Measurements from ENCODE around the gene ZNF462.

Gene ZNF462, protein sequence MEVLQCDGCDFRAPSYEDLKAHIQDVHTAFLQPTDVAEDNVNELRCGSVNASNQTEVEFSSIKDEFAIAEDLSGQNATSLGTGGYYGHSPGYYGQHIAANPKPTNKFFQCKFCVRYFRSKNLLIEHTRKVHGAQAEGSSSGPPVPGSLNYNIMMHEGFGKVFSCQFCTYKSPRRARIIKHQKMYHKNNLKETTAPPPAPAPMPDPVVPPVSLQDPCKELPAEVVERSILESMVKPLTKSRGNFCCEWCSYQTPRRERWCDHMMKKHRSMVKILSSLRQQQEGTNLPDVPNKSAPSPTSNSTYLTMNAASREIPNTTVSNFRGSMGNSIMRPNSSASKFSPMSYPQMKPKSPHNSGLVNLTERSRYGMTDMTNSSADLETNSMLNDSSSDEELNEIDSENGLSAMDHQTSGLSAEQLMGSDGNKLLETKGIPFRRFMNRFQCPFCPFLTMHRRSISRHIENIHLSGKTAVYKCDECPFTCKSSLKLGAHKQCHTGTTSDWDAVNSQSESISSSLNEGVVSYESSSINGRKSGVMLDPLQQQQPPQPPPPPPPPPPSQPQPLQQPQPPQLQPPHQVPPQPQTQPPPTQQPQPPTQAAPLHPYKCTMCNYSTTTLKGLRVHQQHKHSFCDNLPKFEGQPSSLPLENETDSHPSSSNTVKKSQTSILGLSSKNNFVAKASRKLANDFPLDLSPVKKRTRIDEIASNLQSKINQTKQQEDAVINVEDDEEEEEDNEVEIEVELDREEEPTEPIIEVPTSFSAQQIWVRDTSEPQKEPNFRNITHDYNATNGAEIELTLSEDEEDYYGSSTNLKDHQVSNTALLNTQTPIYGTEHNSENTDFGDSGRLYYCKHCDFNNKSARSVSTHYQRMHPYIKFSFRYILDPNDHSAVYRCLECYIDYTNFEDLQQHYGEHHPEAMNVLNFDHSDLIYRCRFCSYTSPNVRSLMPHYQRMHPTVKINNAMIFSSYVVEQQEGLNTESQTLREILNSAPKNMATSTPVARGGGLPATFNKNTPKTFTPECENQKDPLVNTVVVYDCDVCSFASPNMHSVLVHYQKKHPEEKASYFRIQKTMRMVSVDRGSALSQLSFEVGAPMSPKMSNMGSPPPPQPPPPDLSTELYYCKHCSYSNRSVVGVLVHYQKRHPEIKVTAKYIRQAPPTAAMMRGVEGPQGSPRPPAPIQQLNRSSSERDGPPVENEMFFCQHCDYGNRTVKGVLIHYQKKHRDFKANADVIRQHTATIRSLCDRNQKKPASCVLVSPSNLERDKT (N-terminal part only)

DNA sequence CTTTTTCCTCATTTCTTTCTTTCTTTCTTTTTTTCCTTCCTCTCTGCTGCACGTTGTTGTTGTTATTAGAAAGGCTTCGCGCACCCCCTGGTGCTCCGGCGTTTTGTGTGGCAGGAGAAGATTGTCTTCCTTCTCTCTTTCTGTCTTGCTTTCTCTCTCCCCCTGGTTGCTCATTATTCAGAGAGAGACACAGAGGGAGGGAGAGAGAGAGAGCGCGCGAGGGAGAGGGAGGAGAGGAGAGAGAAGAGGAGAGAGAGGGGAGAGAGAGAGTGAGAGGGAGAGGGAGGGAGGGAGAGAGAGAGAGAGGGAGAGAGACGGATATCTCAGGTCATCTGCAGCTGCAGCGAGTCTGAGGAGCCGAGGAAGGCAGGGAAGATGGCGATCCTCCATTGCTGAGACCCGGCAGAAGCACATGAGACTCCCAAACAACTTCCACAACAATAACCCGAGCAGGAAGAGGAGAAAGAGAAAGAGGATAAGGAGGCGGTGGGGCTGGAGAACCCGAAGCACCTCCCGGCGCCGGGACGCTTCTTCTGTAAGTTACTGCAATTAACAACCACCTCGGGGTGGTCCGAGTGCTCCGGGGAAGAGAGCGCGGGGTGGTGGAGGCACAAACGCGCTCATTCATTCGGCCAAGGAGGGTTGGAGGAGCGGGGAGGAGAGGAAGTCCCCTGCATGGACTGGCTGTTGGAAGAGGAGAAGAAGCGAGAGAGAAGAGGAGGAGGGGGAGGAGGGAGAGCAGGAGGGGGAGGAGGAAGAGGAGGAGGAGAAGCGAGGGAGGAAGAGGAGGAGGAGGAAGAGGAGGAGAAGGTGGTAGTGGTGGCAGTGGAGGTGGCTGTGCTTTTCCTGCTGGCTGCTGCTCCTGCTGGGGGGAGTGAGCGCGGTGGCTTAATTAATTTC, at the start of gene ZNF462:
Gene ZNF462 (plus strand): TSS at position 346 of the 900 bp plus-strand sequence. CDS start 60,218 bp downstream, outside the sequence.
- Histone ChIP-seq H3K4me3 (ENCODE audit: low read length in 2 of 2) (peak within 1 kb of the TSS; percentile 96 to 97), H3K27me3 (ENCODE audit: control insufficient read depth in 1 of 2, insufficient read depth in 2 of 2, low read length in 2 of 2) (no peaks in the 10 kb centered on the region), H3K27ac (ENCODE audit: low read length) (peak within 1 kb of the TSS; percentile 84), H3K36me3 (ENCODE audit: control insufficient read depth in 2 of 2, insufficient read depth in 2 of 2, low read length in 2 of 2) (no peaks in the 10 kb centered on the region), H3K4me1 (ENCODE audit: control insufficient read depth, insufficient read depth, low read length) (peaks cover 17% of the 10 kb centered on the region), H3K9ac (ENCODE audit: low read length in 2 of 2) (peak within 1 kb of the TSS; percentile 91 to 97), H3K9me3 (ENCODE audit: control insufficient read depth in 2 of 2, low read length in 2 of 2) (no peaks in the 10 kb centered on the region)

DNA sequence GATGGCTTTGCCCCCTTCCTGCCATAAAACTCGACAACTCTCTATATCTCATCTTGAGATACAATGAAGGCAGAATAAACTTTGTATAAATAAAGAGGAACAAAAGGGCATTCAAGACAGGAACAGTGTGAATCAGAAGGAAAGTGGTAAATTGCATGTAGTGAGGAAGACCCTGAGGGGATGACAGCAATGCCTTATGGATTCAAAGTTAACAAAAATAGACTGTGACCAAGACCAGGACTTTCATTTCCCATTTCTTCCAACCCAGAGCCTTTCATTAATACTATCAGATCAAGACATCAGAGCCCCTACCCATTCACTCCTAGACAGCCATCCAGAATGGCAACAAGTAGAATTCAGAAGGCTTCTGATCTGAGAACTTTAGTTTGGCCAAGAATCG, 46.4 kb upstream of the ZNF462 start:
- H3K27me3 ChIP-seq (ENCODE audit: control insufficient read depth in 1 of 2, insufficient read depth in 2 of 2, low read length in 2 of 2): no peaks in the 10 kb centered on the region
- H3K36me3 ChIP-seq (ENCODE audit: control insufficient read depth in 2 of 2, insufficient read depth in 2 of 2, low read length in 2 of 2): no peaks in the 10 kb centered on the region
- no peak overlapping the region for H3K27ac ChIP-seq (ENCODE audit: low read length)
- no peak overlapping the region for H3K4me3 ChIP-seq (ENCODE audit: low read length in 2 of 2)
- H3K4me1 ChIP-seq (ENCODE audit: control insufficient read depth, insufficient read depth, low read length): no peaks in the 10 kb centered on the region
- no peaks in the 10 kb centered on the region for H3K9me3 ChIP-seq (ENCODE audit: control insufficient read depth in 2 of 2, low read length in 2 of 2)
- H3K9ac ChIP-seq (ENCODE audit: low read length in 2 of 2): no peak overlapping the region

DNA sequence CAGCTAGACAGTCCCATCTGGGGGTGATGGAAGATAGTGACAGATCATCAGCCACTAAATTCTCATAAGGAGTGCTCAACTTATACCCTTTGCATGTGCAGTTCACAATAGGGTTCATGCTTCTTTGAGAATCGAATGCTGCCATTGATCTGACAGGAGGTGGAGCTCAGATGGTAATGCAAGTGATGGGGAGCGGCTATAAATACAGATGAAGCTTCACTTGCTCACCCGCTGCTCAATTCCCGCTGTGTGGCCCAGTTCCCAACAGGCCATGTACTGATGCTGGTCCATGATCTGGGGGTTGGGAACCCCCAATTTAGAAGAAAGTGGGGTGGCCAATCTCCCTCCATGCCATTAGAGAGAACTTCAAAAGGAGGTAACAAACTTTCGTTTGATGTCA, 44.9 kb upstream of the ZNF462 start:
- no peaks in the 10 kb centered on the region for H3K4me1 ChIP-seq (ENCODE audit: control insufficient read depth, insufficient read depth, low read length)
- no peak overlapping the region for H3K27ac ChIP-seq (ENCODE audit: low read length)
- H3K9ac ChIP-seq (ENCODE audit: low read length in 2 of 2): no peak overlapping the region
- no peaks in the 10 kb centered on the region for H3K27me3 ChIP-seq (ENCODE audit: control insufficient read depth in 1 of 2, insufficient read depth in 2 of 2, low read length in 2 of 2)
- H3K4me3 ChIP-seq (ENCODE audit: low read length in 2 of 2): no peak overlapping the region
- H3K36me3 ChIP-seq (ENCODE audit: control insufficient read depth in 2 of 2, insufficient read depth in 2 of 2, low read length in 2 of 2): no peaks in the 10 kb centered on the region
- no peaks in the 10 kb centered on the region for H3K9me3 ChIP-seq (ENCODE audit: control insufficient read depth in 2 of 2, low read length in 2 of 2)

DNA sequence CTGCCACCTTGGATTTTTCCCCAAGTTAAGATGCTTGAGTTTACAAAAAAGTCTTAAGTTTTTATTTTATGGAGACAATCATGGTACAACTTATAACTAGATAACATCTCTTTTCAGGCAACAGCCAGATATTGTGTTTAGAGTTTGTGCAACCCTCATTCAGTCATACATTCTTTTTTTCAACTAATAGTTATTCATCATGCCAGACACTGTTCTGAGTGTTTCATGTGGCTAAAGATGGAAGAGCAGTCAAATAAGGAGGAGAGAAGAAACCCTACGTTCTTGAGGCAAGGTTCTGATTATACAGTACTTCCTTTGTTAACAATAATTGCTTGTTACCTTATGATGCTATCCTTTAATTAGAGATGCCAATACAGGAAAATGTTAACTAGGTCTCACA, 42.1 kb upstream of the ZNF462 start:
- Histone ChIP-seq H3K36me3 (ENCODE audit: control insufficient read depth in 2 of 2, insufficient read depth in 2 of 2, low read length in 2 of 2) (no peaks in the 10 kb centered on the region), H3K27ac (ENCODE audit: low read length) (no peak overlapping the region), H3K27me3 (ENCODE audit: control insufficient read depth in 1 of 2, insufficient read depth in 2 of 2, low read length in 2 of 2) (no peaks in the 10 kb centered on the region), H3K9me3 (ENCODE audit: control insufficient read depth in 2 of 2, low read length in 2 of 2) (no peaks in the 10 kb centered on the region), H3K9ac (ENCODE audit: low read length in 2 of 2) (no peak overlapping the region), H3K4me3 (ENCODE audit: low read length in 2 of 2) (no peak overlapping the region), H3K4me1 (ENCODE audit: control insufficient read depth, insufficient read depth, low read length) (no peaks in the 10 kb centered on the region)

DNA sequence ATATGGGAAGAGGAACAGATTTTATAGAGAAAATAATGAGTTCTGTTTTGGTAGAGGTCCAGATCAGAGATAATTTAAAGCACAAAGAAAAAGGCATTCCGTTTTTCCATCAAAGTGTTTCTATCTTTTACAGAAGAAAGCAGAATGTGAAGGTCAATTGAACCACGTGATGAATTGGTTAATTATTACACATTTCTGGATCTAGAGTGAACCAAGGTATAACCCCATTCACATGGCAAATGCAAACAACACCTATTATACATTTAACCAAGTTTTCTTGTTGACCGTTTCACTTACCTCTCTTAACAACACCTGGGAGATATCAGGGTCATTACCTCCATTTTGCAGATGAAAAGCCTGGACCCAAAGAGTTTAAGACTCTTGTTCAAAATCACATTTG, 34.9 kb upstream of the ZNF462 start:
- H3K27ac ChIP-seq (ENCODE audit: low read length): no peak overlapping the region
- no peaks in the 10 kb centered on the region for H3K27me3 ChIP-seq (ENCODE audit: control insufficient read depth in 1 of 2, insufficient read depth in 2 of 2, low read length in 2 of 2)
- no peak overlapping the region for H3K4me3 ChIP-seq (ENCODE audit: low read length in 2 of 2)
- no peak overlapping the region for H3K9ac ChIP-seq (ENCODE audit: low read length in 2 of 2)
- no peaks in the 10 kb centered on the region for H3K36me3 ChIP-seq (ENCODE audit: control insufficient read depth in 2 of 2, insufficient read depth in 2 of 2, low read length in 2 of 2)
- no peaks in the 10 kb centered on the region for H3K9me3 ChIP-seq (ENCODE audit: control insufficient read depth in 2 of 2, low read length in 2 of 2)
- H3K4me1 ChIP-seq (ENCODE audit: control insufficient read depth, insufficient read depth, low read length): peaks cover 2% of the 10 kb centered on the region

DNA sequence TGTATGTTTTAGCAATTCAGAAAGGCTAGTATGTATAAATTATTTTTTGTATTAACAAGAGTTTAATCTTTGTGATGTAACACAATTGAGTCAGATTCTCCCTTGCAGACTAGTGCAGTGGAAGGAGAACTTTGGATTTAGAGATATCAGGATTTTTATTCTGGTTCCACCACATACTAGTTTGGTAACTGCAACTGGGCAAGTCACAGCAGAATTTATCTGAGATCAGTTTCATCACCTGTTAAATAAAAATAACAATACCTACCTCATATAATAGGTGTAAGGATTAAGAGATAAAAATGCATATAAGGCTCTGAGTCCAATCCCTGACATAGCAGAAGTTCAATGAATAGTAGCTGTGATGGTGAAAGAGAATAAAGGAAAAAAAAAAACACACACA, 34.0 kb upstream of the ZNF462 start:
- Histone ChIP-seq H3K27ac (ENCODE audit: low read length) (no peak overlapping the region), H3K36me3 (ENCODE audit: control insufficient read depth in 2 of 2, insufficient read depth in 2 of 2, low read length in 2 of 2) (no peaks in the 10 kb centered on the region), H3K9me3 (ENCODE audit: control insufficient read depth in 2 of 2, low read length in 2 of 2) (no peaks in the 10 kb centered on the region), H3K4me3 (ENCODE audit: low read length in 2 of 2) (no peak overlapping the region), H3K9ac (ENCODE audit: low read length in 2 of 2) (no peak overlapping the region), H3K27me3 (ENCODE audit: control insufficient read depth in 1 of 2, insufficient read depth in 2 of 2, low read length in 2 of 2) (no peaks in the 10 kb centered on the region), H3K4me1 (ENCODE audit: control insufficient read depth, insufficient read depth, low read length) (peaks cover 2% of the 10 kb centered on the region)

DNA sequence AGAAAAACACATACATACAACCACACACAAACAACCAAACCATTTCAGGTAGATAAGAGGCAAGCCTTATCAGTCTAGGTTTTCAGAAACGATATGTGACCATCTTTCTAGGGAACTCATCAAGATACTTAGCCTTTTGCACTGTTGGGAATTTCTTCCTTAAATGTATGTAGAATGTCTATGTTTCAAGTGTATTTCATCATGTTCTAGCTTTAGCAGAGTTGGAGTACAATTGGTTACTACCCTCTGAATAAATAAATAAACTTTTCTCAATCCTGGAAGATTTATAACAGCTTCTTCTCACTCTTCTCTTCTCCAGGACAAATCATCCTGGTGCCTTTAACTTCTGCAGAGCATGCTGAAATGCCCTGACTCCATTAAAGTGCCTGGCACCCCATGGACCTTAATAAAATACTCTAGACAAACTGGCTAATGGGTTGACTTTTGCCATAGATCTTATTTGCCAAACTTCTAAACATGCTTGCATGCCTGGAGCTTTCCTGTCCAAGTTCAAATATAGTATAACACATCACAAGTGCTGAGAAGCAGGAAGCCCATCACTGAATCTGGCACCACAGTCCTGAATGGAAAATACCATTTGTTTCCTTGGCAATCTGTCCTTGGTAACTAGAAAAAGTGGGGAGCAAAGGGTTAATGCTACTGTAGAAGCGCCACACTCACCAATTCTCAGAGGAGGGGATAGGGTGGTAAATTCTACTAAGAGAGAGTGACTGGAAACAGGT, 33.1 kb upstream of the ZNF462 start:
- Histone ChIP-seq H3K4me3 (ENCODE audit: low read length in 2 of 2) (peak overlapping the region in 1 of 2 donors; percentile 5), H3K9ac (ENCODE audit: low read length in 2 of 2) (no peak overlapping the region), H3K36me3 (ENCODE audit: control insufficient read depth in 2 of 2, insufficient read depth in 2 of 2, low read length in 2 of 2) (no peaks in the 10 kb centered on the region), H3K9me3 (ENCODE audit: control insufficient read depth in 2 of 2, low read length in 2 of 2) (no peaks in the 10 kb centered on the region), H3K4me1 (ENCODE audit: control insufficient read depth, insufficient read depth, low read length) (peaks cover 2% of the 10 kb centered on the region), H3K27me3 (ENCODE audit: control insufficient read depth in 1 of 2, insufficient read depth in 2 of 2, low read length in 2 of 2) (no peaks in the 10 kb centered on the region), H3K27ac (ENCODE audit: low read length) (peak overlapping the region; percentile 75)

DNA sequence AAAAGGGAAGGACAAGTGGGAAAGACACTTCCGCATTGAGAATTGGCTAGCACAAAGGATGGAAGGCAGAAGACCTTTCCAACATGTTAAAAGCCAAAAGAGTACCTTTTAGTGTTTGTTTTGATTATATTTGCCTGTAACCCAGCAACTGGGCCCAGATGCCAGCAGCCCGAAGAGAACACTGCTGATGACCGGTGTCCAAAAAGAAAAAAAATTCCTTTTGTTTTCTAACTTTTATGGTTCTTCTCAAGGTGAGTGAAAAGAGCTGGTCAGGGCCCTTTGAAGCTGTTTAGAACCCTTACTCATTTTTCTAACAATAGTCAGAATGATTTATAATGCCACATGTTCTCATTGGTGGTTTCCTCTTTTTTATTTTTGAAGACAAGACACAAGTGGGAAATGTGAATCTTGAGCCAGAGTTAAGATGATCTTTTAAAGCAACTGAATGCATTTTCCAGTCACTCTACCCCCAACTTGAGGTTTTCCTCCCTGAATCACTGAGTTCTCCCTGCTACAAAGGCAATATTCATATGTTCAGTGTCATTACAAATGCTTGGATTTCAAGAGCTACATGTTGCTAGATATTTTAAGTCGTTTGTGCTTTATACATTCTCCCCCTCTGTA, 32.3 kb upstream of the ZNF462 start:
- no peaks in the 10 kb centered on the region for H3K36me3 ChIP-seq (ENCODE audit: control insufficient read depth in 2 of 2, insufficient read depth in 2 of 2, low read length in 2 of 2)
- peak overlapping the region; percentile 75 for H3K27ac ChIP-seq (ENCODE audit: low read length)
- H3K9ac ChIP-seq (ENCODE audit: low read length in 2 of 2): peak overlapping the region in 1 of 2 donors; percentile 23
- H3K4me1 ChIP-seq (ENCODE audit: control insufficient read depth, insufficient read depth, low read length): peaks cover 2% of the 10 kb centered on the region
- no peaks in the 10 kb centered on the region for H3K27me3 ChIP-seq (ENCODE audit: control insufficient read depth in 1 of 2, insufficient read depth in 2 of 2, low read length in 2 of 2)
- no peaks in the 10 kb centered on the region for H3K9me3 ChIP-seq (ENCODE audit: control insufficient read depth in 2 of 2, low read length in 2 of 2)
- H3K4me3 ChIP-seq (ENCODE audit: low read length in 2 of 2): peak overlapping the region; percentile 5 to 17

DNA sequence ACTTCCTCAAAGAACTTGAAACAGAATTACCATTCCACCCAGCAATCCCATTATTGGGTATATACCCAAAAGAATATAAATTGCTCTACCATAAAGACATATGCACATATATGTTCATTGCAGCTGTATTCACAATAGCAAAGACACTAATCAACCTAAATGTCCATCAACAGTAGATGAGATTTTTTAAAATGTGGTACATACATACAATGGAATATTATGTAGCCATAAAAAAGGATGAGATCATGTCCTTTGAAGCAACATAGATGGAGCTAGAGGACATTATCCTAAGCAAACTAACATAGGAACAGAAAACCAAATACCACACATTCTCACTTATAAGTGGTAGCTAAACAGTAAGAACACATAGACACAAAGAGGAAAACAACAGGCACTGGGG, 28.1 kb upstream of the ZNF462 start:
- Histone ChIP-seq H3K9ac (ENCODE audit: low read length in 2 of 2) (no peak overlapping the region), H3K27ac (ENCODE audit: low read length) (no peak overlapping the region), H3K27me3 (ENCODE audit: control insufficient read depth in 1 of 2, insufficient read depth in 2 of 2, low read length in 2 of 2) (no peaks in the 10 kb centered on the region), H3K4me3 (ENCODE audit: low read length in 2 of 2) (no peak overlapping the region), H3K9me3 (ENCODE audit: control insufficient read depth in 2 of 2, low read length in 2 of 2) (no peaks in the 10 kb centered on the region), H3K4me1 (ENCODE audit: control insufficient read depth, insufficient read depth, low read length) (peaks cover 2% of the 10 kb centered on the region), H3K36me3 (ENCODE audit: control insufficient read depth in 2 of 2, insufficient read depth in 2 of 2, low read length in 2 of 2) (no peaks in the 10 kb centered on the region)

Data from stomach smooth muscle (tissue), 2 donors.